Osteocyte (in vitro differentiated cells): ENCODE results near the gene ACTR8. TPM values are rescaled to one million over a fixed set of nuclear protein-coding genes. Genes with fewer than 3 reads are reported as not detected.

Experiments
- DNase-seq: peaks from one replicate; pipeline ENCODE4 v3.0.0; 2021; ENCODE audit warnings: mixed read lengths; ENCODE audit not compliant: unreplicated experiment; ENCODE audit errors: extremely low spot score
- H3K27ac Mint-ChIP-seq: one replicate; pipeline ENCODE4 v1.8.0; 2021; ENCODE audit warnings: mild to moderate bottlenecking, mixed read lengths; ENCODE audit not compliant: unreplicated experiment
- H3K27me3 Mint-ChIP-seq: one replicate; pipeline ENCODE4 v1.8.0; 2021; ENCODE audit warnings: mixed read lengths; ENCODE audit not compliant: unreplicated experiment
- H3K36me3 Mint-ChIP-seq: one replicate; pipeline ENCODE4 v1.8.0; 2021; ENCODE audit warnings: mixed read lengths; ENCODE audit not compliant: unreplicated experiment
- H3K4me1 Mint-ChIP-seq: one replicate; pipeline ENCODE4 v1.8.0; 2021; ENCODE audit warnings: mixed read lengths; ENCODE audit not compliant: unreplicated experiment
- H3K4me3 Mint-ChIP-seq: one replicate; pipeline ENCODE4 v1.8.0; 2021; ENCODE audit warnings: mild to moderate bottlenecking, moderate library complexity, mixed read lengths; ENCODE audit not compliant: unreplicated experiment
- H3K9me3 Mint-ChIP-seq: one replicate; pipeline ENCODE4 v1.8.0; 2021; ENCODE audit warnings: mixed read lengths; ENCODE audit not compliant: unreplicated experiment
- CTCF ChIP-seq: fragments of 200-600 bp; sonication (generic); IDR thresholded peaks from 2 replicates; pipeline ENCODE4 v1.5.0; 2021; ENCODE audit warnings: antibody characterized with exemption, mild to moderate bottlenecking, moderate library complexity
- total RNA-seq: library from RNA; stranded (reverse); gene quantifications from 2 replicates; pipeline ENCODE4 v1.2.1, GENCODE V29; 2021

ACTR8 gene
- total RNA-seq, 1 donor from 2014 or later = 40.0 TPM

DNA sequence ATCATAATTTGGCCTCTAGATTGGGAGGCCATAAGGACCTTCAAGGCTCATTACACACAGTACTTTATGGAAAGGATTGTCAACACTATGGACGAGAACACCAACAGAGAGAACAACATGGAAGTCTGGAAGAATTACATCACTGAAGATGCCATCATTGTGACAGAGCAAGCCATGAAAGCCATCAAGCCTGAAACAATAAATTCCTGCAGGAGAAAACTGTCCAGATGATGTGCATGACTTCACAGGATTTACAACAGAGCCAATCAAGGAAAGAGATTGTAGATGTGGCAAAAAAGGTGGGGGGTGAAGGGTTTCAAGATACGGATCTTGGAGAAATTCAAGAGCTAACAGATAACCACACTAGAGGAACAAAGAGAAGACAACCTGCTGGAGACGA is 19.7 kb downstream of the ACTR8 start:
- Mint-ChIP-seq H3K4me1 (no peaks in the 10 kb centered on the region), H3K36me3 (peaks cover 36% of the 10 kb centered on the region), H3K27me3 (no peaks in the 10 kb centered on the region), H3K27ac (no peak overlapping the region), H3K4me3 (no peak overlapping the region), H3K9me3 (no peaks in the 10 kb centered on the region)
- TF ChIP-seq CTCF = no peak
- no peak for DNase-seq

DNA sequence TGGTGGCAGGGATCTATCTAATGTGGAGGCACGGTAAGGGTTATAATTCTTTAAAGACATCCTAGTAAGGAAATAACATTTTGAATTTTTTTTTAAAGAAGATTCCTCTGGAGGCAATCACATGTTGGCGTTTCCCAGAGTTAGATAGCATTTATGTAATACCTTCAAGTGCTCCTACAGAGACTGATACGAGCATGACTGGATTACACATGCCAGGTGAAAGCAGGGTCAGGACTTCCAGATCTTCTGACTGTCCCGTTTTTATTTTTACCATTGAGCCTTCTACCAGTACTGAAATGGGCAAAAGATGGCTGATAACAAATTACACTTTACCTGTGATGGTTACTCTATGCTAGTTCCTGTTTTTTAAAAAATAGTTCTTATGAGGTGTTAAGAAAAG is 21.8 kb downstream of the ACTR8 start:
- Mint-ChIP-seq H3K36me3 (peaks cover 33% of the 10 kb centered on the region), H3K27me3 (no peaks in the 10 kb centered on the region), H3K4me1 (no peaks in the 10 kb centered on the region), H3K27ac (no peak overlapping the region), H3K4me3 (no peak overlapping the region), H3K9me3 (no peaks in the 10 kb centered on the region)
- no peak for DNase-seq
- TF ChIP-seq CTCF = no peak

DNA sequence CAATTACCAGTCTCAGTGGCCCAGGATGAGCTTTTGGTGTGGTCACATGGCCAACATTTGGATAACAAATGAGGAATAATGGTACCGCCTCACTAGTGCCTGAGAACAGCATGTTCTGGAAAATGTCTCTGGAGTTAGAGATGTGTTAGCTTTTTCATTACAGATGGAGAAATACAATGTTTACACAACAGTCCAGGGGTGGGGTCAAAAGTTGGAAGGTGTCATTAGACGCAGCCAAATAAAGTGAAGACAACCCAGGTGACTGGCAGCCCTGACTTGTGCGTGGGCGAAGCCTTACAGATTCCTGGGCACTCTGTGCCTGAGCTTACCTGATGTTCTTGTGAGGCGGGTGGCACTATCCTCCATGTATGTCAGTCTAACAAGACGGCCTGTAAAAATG is 22.8 kb downstream of the ACTR8 start:
- no peak for TF ChIP-seq CTCF
- Mint-ChIP-seq H3K9me3 (no peaks in the 10 kb centered on the region), H3K4me3 (no peak overlapping the region), H3K27ac (no peak overlapping the region), H3K27me3 (no peaks in the 10 kb centered on the region), H3K36me3 (peaks cover 26% of the 10 kb centered on the region), H3K4me1 (no peaks in the 10 kb centered on the region)
- no peak for DNase-seq

DNA sequence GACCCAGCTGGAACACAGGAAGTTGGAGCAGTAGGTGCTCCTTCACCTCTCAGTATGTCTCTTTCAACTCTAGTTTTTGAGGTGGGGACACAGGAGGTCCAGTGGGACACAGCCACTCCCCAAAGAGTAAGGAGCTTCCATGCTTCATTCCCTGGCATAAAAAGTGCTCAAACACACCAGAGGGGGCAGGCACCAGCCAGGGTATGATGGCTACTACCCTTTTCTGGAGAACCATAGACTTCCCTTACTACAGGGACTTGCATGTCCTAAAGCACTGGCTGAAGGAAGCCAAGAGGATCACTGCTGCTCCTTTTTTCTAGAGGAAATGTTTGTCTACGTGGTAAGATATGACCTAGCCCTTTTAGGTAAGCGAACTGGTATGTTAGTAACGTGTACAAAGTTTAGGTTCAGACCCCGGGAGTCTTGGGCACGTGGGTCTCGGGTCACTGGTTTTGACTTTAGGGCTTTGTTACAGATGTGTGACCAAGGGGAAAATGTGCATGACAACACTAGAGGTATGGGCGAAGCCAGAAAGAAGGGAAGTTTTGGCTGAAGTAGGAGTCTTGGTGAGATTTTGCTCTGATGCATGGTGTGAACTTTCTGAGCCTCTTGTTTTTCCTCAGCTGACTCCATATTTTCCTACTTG is 23.7 kb downstream of the ACTR8 start:
- no peak overlapping the region for H3K27ac Mint-ChIP-seq
- H3K27me3 Mint-ChIP-seq = no peaks in the 10 kb centered on the region
- no peaks in the 10 kb centered on the region for H3K4me1 Mint-ChIP-seq
- no peak for TF ChIP-seq CTCF
- H3K9me3 Mint-ChIP-seq = no peaks in the 10 kb centered on the region
- peaks cover 23% of the 10 kb centered on the region for H3K36me3 Mint-ChIP-seq
- DNase-seq = no peak
- no peak overlapping the region for H3K4me3 Mint-ChIP-seq

GRCh38 chr3:53856964-53857363 is 25.0 kb downstream of the ACTR8 start:
- no peak for TF ChIP-seq CTCF
- Mint-ChIP-seq H3K9me3 (no peaks in the 10 kb centered on the region), H3K27me3 (no peaks in the 10 kb centered on the region), H3K4me1 (no peaks in the 10 kb centered on the region), H3K4me3 (no peak overlapping the region), H3K36me3 (peaks cover 14% of the 10 kb centered on the region), H3K27ac (no peak overlapping the region)
- DNase-seq = no peak
